ENCODE results near the gene VEGFD.

GRCh38 chrX:15328821-15329220 lies 55.4 kb downstream of the VEGFD start:
- TF ChIP-seq YY1 (tag by site-specific recombination; IDR thresholded peaks at IDR 0.05) = no peak
- TF ChIP-seq, protein P1, sequence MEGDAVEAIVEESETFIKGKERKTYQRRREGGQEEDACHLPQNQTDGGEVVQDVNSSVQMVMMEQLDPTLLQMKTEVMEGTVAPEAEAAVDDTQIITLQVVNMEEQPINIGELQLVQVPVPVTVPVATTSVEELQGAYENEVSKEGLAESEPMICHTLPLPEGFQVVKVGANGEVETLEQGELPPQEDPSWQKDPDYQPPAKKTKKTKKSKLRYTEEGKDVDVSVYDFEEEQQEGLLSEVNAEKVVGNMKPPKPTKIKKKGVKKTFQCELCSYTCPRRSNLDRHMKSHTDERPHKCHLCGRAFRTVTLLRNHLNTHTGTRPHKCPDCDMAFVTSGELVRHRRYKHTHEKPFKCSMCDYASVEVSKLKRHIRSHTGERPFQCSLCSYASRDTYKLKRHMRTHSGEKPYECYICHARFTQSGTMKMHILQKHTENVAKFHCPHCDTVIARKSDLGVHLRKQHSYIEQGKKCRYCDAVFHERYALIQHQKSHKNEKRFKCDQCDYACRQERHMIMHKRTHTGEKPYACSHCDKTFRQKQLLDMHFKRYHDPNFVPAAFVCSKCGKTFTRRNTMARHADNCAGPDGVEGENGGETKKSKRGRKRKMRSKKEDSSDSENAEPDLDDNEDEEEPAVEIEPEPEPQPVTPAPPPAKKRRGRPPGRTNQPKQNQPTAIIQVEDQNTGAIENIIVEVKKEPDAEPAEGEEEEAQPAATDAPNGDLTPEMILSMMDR (tag by site-specific recombination; IDR thresholded peaks at IDR 0.05) = no peak

Data from HEK293 (cell line).